Left kidney (tissue), 2 donors: ENCODE results near the gene ATF6. TPM values are rescaled to one million over a fixed set of nuclear protein-coding genes. Genes with fewer than 3 reads are reported as not detected.
"Not testable (repeated sequence)": the region's sequence is repeated elsewhere in the genome, so short reads cannot be mapped to it uniquely, and the experiment has no call there.

Experiments
- DNase-seq: peaks from one replicate; pipeline ENCODE4 v3.0.0-alpha.2; 2013
- polyA plus RNA-seq: library from polyadenylated mRNA; unstranded; fragments of 120-200 nt; gene quantifications from one replicate; pipeline ENCODE4 v1.2.1, GENCODE V29; 2013; ENCODE audit not compliant: insufficient read length

Gene ATF6
- polyA plus RNA-seq, 1 donor, result 35.1 TPM

DNA sequence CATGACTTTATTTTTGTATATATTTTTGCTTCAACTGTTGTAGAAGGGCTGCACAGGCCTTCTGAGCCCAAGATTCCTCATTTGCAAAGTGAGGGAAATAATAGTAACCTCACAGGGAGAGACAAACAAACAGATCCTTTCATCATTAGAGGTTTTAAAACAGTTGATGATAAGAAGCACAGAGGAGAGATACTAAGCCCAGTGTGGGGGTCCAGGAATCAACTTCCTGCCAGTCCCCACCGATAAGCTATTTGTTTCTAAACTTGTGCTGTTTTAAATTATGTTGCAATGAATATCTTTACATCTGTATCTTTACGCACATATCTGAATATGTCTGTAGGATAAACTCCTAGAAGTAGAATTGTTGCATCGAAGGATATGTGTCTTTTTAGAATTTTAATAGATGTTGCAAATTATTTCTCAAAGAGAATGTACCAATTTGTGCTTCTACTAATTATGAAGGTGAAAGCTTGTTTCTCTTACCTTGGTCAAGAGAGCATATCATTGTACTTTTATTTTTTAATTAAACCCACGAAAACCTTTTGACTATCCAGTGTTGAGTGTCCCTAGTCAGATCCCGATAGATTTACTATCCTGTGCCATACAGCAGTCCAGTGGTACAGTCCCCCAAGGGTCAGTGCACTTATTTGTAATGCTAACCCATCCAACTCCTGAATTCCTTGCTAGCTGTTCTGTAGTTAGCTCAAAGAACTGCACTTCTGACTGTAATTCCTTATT is 34.0 kb upstream of the ATF6 start:
- DNase-seq, result no peak

- no peak for DNase-seq
Measured at GRCh38 chr1:161733526-161733925, 32.6 kb upstream of the ATF6 start.

DNA sequence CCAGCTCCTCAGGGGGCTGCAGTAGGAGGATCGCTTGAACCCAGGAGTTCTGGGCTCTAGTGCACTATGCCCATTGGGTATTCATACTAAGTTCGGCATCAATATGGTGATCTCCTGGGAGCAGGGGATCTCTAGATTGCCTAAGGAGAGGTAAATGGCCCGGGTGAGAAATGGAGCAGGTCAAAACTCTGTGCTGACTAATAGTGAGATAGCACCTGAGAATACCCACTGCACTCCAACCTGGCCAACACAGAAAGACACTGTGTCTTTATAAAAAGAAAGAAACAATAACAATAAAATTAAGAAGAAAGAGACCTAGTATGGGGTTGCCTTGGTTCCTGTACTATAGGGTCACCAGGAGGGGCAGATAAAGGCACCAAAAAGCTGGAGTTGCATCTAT is 30.3 kb upstream of the ATF6 start:
- no peak for DNase-seq

GRCh38 chr1:161736335-161736969 is 29.7 kb upstream of the ATF6 start:
- no peak for DNase-seq

GRCh38 chr1:161737625-161738024 is 28.5 kb upstream of the ATF6 start:
- DNase-seq, result no peak

DNA sequence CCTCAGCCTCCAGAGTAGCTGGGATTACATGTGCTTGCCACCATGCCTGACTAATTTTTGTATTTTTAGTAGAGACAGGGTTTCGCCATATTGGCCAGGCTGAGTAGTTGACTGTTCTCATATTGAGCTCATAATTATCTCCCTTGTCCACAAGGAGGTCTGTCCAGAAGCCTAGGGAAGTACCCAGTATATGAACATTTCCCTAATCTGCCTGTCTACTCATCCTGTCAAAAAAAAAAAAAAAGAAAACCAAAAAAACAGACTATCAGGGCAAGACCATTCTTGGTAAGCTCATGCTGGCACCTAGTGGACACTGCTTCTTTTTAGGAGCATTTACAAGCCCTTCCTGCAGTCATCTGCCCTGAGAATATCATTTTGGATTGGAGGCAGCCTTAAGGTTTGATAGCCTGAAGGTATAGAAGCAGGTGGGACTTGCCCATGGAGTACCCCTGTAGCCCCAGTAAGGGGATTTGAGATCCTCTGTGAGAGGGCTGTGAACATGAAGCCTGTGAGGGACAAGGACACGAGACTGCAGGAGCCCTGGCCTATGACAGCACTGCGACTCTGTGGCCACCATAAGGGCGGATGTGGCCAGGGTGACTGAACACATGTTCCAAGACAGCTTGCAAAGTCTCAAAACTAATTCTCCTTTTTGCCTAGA is 27.4 kb upstream of the ATF6 start:
- no peak for DNase-seq

- no peak for DNase-seq
Measured at GRCh38 chr1:161739865-161740566, 26.1 kb upstream of the ATF6 start.

GRCh38 chr1:161740921-161741320 is 25.2 kb upstream of the ATF6 start:
- DNase-seq, result no peak

DNA sequence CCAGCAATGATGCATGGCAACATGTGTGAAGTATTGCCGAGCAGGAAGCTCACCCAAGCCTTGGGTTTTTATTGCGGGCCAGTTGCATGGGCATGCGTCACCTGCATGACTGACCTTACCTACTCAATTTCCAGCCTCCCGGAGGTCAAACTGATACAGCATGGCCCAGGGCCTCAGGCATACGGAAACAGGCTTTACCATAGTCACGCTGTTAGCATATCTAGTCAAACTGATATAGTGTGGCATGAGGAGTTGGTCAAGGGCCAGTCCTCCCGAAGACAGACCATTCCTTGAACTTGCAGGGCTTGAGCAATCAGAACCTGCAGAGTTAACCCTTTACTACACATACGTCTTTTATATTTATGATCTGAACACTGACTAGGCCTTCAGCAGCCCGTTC is 22.9 kb upstream of the ATF6 start:
- DNase-seq, result no peak

- DNase-seq, result no peak
Measured at GRCh38 chr1:161747801-161748200, 18.3 kb upstream of the ATF6 start.

DNA sequence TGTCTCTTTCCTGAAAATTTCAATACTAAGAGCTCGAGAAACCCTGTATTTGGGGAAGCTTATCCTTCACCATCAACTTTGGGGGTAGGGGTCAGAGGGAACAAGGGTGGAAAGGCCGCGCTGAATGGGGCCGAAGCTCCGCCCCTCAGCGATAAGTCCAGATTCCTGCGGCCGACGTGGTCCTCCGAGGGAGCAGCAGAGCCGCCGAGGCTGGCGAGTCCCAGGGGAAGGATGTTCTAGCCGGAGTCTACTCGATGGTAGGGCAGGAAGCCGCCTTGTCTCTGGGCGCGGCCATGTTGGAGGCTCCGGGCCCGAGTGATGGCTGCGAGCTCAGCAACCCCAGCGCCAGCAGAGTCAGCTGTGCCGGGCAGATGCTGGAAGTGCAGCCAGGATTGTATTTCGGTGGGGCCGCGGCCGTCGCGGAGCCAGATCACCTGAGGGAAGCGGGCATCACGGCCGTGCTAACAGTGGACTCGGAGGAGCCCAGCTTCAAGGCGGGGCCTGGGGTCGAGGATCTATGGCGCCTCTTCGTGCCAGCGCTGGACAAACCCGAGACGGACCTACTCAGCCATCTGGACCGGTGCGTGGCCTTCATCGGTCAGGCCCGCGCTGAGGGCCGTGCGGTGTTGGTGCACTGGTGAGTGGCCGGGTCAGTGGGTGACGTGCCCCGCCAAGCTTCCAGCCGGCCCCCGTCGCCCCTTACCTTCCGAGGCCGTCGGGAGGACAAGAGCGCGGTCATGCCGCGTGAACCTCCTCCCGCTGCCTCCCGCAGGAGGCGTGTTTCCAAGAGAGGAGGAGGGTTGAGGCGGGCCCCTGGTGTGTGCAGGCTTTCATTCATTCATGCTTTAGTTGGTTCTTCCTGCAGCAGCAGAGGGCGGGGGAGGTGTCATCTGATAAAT is 16.4 kb upstream of the ATF6 start, which contains the start of gene DUSP12:
Gene DUSP12 (plus strand): TSS at position 278 of the 899 bp plus-strand sequence. CDS start 16 bp downstream, at position 294.
- DNase-seq, result peak; percentile 92

DNA sequence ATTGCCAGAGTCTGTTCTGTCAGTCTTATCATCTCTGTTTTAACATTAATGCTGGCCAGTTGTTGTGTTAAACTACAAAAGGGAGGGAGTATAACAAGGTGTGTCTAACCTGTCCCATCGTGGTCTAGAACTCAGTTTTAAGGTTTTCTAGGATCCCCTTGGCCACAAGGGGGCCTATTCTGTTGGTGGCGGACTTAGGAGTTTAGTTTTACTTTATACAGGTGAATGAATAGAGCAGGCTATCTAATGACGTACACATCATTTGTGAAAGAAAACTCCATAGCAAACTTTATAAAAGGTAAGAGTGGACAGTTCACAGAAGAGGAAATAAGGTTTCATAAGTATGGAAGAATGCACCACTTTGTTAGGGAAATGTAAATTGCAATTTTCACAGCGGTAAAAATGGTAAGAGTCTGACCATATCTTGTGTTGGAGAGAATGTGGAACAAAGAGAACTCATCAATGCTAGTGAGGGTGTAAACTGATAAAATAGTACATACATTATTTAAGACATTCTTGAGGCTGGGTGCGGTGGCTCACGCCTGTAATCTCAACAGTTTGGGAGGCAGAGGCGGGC is 2.5 kb upstream of the ATF6 start:
- no peak for DNase-seq

- no peak for DNase-seq
Measured at GRCh38 chr1:161768461-161768860, 2.3 kb downstream of the ATF6 start.

- DNase-seq, result no peak
Measured at GRCh38 chr1:161768986-161769672, 3.0 kb downstream of the ATF6 start.

- not testable (repeated sequence) for DNase-seq
Measured at GRCh38 chr1:161769673-161770045, 3.5 kb downstream of the ATF6 start.

GRCh38 chr1:161770250-161770649 is 4.1 kb downstream of the ATF6 start:
- DNase-seq, result no peak

DNA sequence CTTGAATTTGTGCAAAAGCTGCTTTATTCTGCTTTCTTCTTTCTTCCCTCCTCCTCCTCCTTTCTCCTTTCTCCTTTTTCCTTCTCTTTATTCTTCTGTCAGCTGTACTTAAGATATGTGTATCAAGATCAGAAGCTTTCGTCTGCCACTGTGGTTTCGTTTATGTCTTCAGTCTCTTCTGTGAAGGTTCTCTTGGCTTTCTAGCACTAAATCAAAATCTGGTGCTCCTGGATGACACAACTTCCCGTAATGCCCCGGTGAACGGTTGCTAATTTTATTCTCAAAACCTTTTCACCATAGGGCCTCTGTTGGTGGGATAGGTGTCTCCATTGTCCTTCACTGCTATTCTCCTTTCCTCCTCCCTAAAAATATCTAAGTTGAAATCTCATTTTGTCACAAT is 5.0 kb downstream of the ATF6 start:
- no peak for DNase-seq

DNA sequence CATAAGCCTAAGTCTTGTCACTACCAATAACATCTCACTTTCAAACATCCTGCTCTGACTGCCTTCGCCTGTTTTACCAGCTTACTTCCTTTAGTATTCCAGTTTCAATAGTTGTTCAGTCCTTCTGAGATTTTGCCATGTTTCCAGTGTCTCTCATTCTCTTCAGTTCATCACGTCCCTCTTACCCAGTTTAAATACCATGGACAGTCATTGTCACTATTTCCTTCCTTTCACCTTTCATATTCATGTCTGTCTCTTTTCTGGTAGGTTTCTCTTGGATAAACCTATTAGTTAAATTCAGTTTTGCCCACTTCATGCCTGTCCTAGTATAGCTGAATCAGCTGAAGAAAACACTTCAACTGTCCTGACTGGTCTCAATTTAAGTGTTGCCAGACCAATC is 5.9 kb downstream of the ATF6 start:
- no peak for DNase-seq

GRCh38 chr1:161772397-161772796 is 6.3 kb downstream of the ATF6 start:
- DNase-seq, result no peak

GRCh38 chr1:161773791-161774190 is 7.7 kb downstream of the ATF6 start:
- no peak for DNase-seq

- DNase-seq, result no peak
Measured at GRCh38 chr1:161777261-161777660, 11.1 kb downstream of the ATF6 start.
